K562 (cell line): ENCODE measurements around the gene STON2. TPM values are rescaled to one million over a fixed set of nuclear protein-coding genes. Genes with fewer than 3 reads are reported as not detected.

ENCODE experiments used
- ATF4 ChIP-seq: fragments of 450-650 bp; formaldehyde crosslinking; IDR thresholded peaks from 2 replicates; pipeline ENCODE4 v1.4.0; 2022; ENCODE audit warnings: mild to moderate bottlenecking, moderate library complexity
- BRD9 ChIP-seq: fragments of 450-650 bp; IDR thresholded peaks from 2 replicates; pipeline ENCODE4 v1.6.1; 2018; ENCODE audit warnings: low read depth; ENCODE audit not compliant: partially characterized antibody
- DNMT1 ChIP-seq: fragments of 450-650 bp; IDR thresholded peaks from 2 replicates; pipeline ENCODE4 v1.6.1; 2016; ENCODE audit warnings: antibody characterized with exemption, mild to moderate bottlenecking
- ELK3 ChIP-seq: fragments of 450-650 bp; formaldehyde crosslinking; IDR thresholded peaks from 2 replicates; pipeline ENCODE4 v1.4.0; 2020; ENCODE audit warnings: mild to moderate bottlenecking
- EZH2 ChIP-seq: IDR thresholded peaks from 2 replicates; pipeline ENCODE4 v1.6.1; 2012; ENCODE audit warnings: low read depth, mild to moderate bottlenecking, inconsistent platforms, low read length, borderline replicate concordance
- HES1 ChIP-seq: fragments of 450-650 bp; IDR thresholded peaks from 2 replicates; pipeline ENCODE4 v1.6.1; 2016; ENCODE audit warnings: low read depth, mild to moderate bottlenecking, moderate library complexity
- MAFF ChIP-seq: IDR thresholded peaks from 2 replicates; pipeline ENCODE4 v1.6.1; 2012; ENCODE audit warnings: low read length, improper control_type of control experiment
- NCOR1 ChIP-seq: fragments of 450-650 bp; IDR thresholded peaks from 2 replicates; pipeline ENCODE4 v1.6.1; 2016; ENCODE audit warnings: mild to moderate bottlenecking, moderate library complexity
- NKRF ChIP-seq: fragments of 450-650 bp; IDR thresholded peaks from 2 replicates; pipeline ENCODE4 v1.6.1; 2016; ENCODE audit warnings: borderline replicate concordance
- PHB ChIP-seq: fragments of 250-450 bp; sonication (Bioruptor Pico); IDR thresholded peaks from 2 replicates; pipeline ENCODE4 v1.5.0; 2021
- PHB2 ChIP-seq: fragments of 450-650 bp; IDR thresholded peaks from 2 replicates; pipeline ENCODE4 v1.6.1; 2017; ENCODE audit warnings: low read depth
- POLR2B ChIP-seq: fragments of 450-650 bp; IDR thresholded peaks from 2 replicates; pipeline ENCODE4 v1.6.1; 2018; ENCODE audit warnings: low read depth; ENCODE audit not compliant: partially characterized antibody
- RBM22 ChIP-seq: fragments of 200-400 bp; formaldehyde crosslinking; IDR thresholded peaks from 2 replicates; pipeline ENCODE4 v1.6.1; 2018; ENCODE audit warnings: low read length, low read depth; ENCODE audit not compliant: poor library complexity, severe bottlenecking
- SP1 ChIP-seq: sonication (generic); formaldehyde crosslinking; IDR thresholded peaks from 2 replicates; pipeline ENCODE4 v1.8.1; 2022; ENCODE audit warnings: mild to moderate bottlenecking, missing genetic modification reagents
- TEAD4 ChIP-seq, 2 experiments: sonication (generic) in 1 of 2; formaldehyde crosslinking in 1 of 2; IDR thresholded peaks; 2 replicates each; pipeline versions ENCODE4 v1.6.1 to v1.8.0; 2012 to 2022; ENCODE audit warnings: borderline replicate concordance in 1 of 2, inconsistent platforms in 1 of 2, low read length in 1 of 2, mild to moderate bottlenecking in 1 of 2, missing genetic modification reagents in 1 of 2
- ZBED1 ChIP-seq: IDR thresholded peaks from 2 replicates; pipeline ENCODE4 v1.6.1; 2014
- ZNF311 ChIP-seq: fragments of 250-450 bp; sonication (Bioruptor Pico); IDR thresholded peaks from 2 replicates; pipeline ENCODE4 v1.4.0; 2020; ENCODE audit warnings: mild to moderate bottlenecking, moderate library complexity
- ZNF512 ChIP-seq: IDR thresholded peaks from 2 replicates; pipeline ENCODE4 v1.6.1; 2016; ENCODE audit warnings: missing genetic modification characterization, missing compliant biosample characterization
- ZNF830 ChIP-seq: fragments of 250-450 bp; sonication (Bioruptor Pico); IDR thresholded peaks from 2 replicates; pipeline ENCODE4 v1.5.0; 2021; ENCODE audit warnings: mild to moderate bottlenecking
- polyA plus RNA-seq, 8 experiments: library from polyadenylated mRNA; depleted of rRNA in 4 of 8; stranded (reverse) in 5 of 8; unstranded in 3 of 8; fragments of >200 nt; fragmentation: Nextera tagmentation in 2 of 8; fragmentation: Illumina TruSeq in 1 of 8; extraction: Ambion mirVana in 2 of 8; extraction: Trizol in 1 of 8; gene quantifications; 2 replicates each; pipeline versions ENCODE4 v1.2.1 to v1.2.3, GENCODE V29; 2011 to 2014; ENCODE audit warnings: inconsistent platforms in 1 of 8, missing spikeins in 1 of 8
- total RNA-seq, 7 experiments: library from RNA; depleted of rRNA in 6 of 7; stranded (reverse); fragments of >200 nt in 6 of 7; fragmentation: Illumina TruSeq in 2 of 7; extraction: Trizol in 2 of 7; gene quantifications; 2 replicates each; pipeline versions ENCODE4 v1.2.1 to v1.2.3, GENCODE V29; 2011 to 2021; ENCODE audit warnings: low replicate concordance in 1 of 7

Gene STON2
- total and polyA plus RNA-seq, 9 of the 15 experiments (the other 6 are each of a cell fraction or from before 2014, with no cell fraction given), result 7.8 to 99.3 (median 53.5) TPM

GRCh38 chr14:81432219-81432661 lies 32.1 kb upstream of the STON2 start (continued):
- TF ChIP-seq NKRF (no peak), ATF4 (CRISPR knock-in tag) (peak; percentile 57; the same call in 1 of the 2 replicates), ZNF311 (peak; percentile 13; the same call in 1 of the 2 replicates), PHB2 (no peak), RBM22 (no peak), ZNF512 (no peak), HES1 (no peak), SP1 (CRISPR knock-in tag) (no peak), POLR2B (no peak), EZH2 (no peak), ZBED1 (no peak), TEAD4 (IDR thresholded peaks at IDR 0.05; ENCODE audit: low read length) (peak; percentile 86), TEAD4 (CRISPR knock-in tag; IDR thresholded peaks at IDR 0.05; ENCODE audit: borderline replicate concordance) (no peak), PHB (CRISPR knock-in tag) (no peak), NCOR1 (peak; percentile 54; the same call in 1 of the 2 replicates), BRD9 (no peak), ELK3 (no peak), DNMT1 (no peak), ZNF830 (CRISPR knock-in tag) (no peak), MAFF (peak; percentile 41; the same call in 1 of the 2 replicates)
